K562 (cell line): Measurements from ENCODE around the gene TP53BP2. TPM values are rescaled to one million over a fixed set of nuclear protein-coding genes. Genes with fewer than 3 reads are reported as not detected.

ENCODE experiments used
- ATAC-seq: fragments of 200-7000 bp; cut with Tn5 transposase; 3 replicates; pipeline ENCODE4 v1.9.1; 2020; ENCODE audit warnings: moderate library complexity
- BruUV-seq: library from RNA; stranded (reverse); fragments of 400-500 nt; replicated peaks from 2 replicates; lab custom pipeline; 2021; lab: Mats Ljungman, UMichigan
- CTCF ChIA-PET: fragments of 300-600 bp; formaldehyde crosslinking; extraction: SDS; loops from one replicate; lab custom pipeline; 2021; ENCODE audit warnings: low intra/inter-chr PET ratio; lab: Yijun Ruan, JAX
- POLR2A ChIA-PET: fragments of 300-600, 350-650 bp; sonication (Branson Sonifier 250); formaldehyde crosslinking; extraction: SDS; loops from one replicate; lab custom pipeline; 2021; ENCODE audit warnings: antibody characterized with exemption, inconsistent platforms; lab: Yijun Ruan, JAX
- DNase-seq, 4 experiments: peaks; one replicate each; pipeline versions ENCODE4 v3.0.0 to v3.0.0-alpha.2; 2011 to 2018; ENCODE audit warnings: low spot score in 3 of 4, mixed read lengths in 3 of 4; ENCODE audit errors: extremely low read depth in 1 of 4
- FAIRE-seq: peaks from 2 replicates; lab custom pipeline; 2011; peaks lifted over from hg19 to GRCh38; lab: Jason Lieb, UNC
- H2AFZ ChIP-seq: 2 replicates; pipeline ENCODE4 v1.6.0; 2011; ENCODE audit warnings: low read depth, low read length, control low read depth, inconsistent platforms
- H3K27ac ChIP-seq: fragments of 200-600 bp; 3 replicates; pipeline ENCODE4 v1.8.0; 2011; ENCODE audit warnings: low read depth, mild to moderate bottlenecking, control low read depth, inconsistent platforms, low read length, moderate library complexity, mixed read lengths; ENCODE audit errors: extremely low read depth
- H3K27me3 ChIP-seq, 2 experiments: fragments of 300-600 bp in 1 of 2; 2 replicates in 1 of 2; 3 replicates in 1 of 2; pipeline versions ENCODE4 v1.6.0 to v1.8.0; 2011; ENCODE audit warnings: inconsistent platforms in 2 of 2, low read length in 2 of 2, mild to moderate bottlenecking in 1 of 2, mixed read lengths in 1 of 2, moderate library complexity in 1 of 2; ENCODE audit not compliant: control insufficient read depth in 2 of 2, insufficient read depth in 2 of 2
- H3K36me3 ChIP-seq: fragments of 300-600 bp; 3 replicates; pipeline ENCODE4 v1.8.0; 2011; ENCODE audit warnings: mild to moderate bottlenecking, low read length, inconsistent platforms; ENCODE audit not compliant: control insufficient read depth, insufficient read depth
- H3K4me1 ChIP-seq, 2 experiments: fragments of 200-600 bp in 1 of 2; replicated peaks in 1 of 2; 2 replicates in 1 of 2; 3 replicates in 1 of 2; pipeline versions ENCODE4 v1.5.1 to v1.8.0; 2011; ENCODE audit warnings: inconsistent platforms in 2 of 2, low read length in 2 of 2, mild to moderate bottlenecking in 1 of 2, mixed read lengths in 1 of 2, moderate library complexity in 1 of 2; ENCODE audit not compliant: control insufficient read depth in 2 of 2, insufficient read depth in 2 of 2
- H3K4me2 ChIP-seq: 2 replicates; pipeline ENCODE4 v1.6.1; 2011; ENCODE audit warnings: low read length, control low read depth, inconsistent platforms, mixed read lengths; ENCODE audit not compliant: insufficient read depth
- H3K4me3 ChIP-seq: fragments of 200-600 bp; sonication (generic), shearing (Covaris generic); 2 replicates; pipeline ENCODE4 v1.5.1; 2016; ENCODE audit warnings: control low read depth, inconsistent platforms
- H3K79me2 ChIP-seq: fragments of 200-600 bp; 3 replicates; pipeline ENCODE4 v1.8.0; 2011; ENCODE audit warnings: low read length, inconsistent platforms; ENCODE audit not compliant: control insufficient read depth, insufficient read depth
- H3K9ac ChIP-seq, 2 experiments: 2 replicates each; pipeline versions ENCODE4 v1.6.0 to v1.6.1; 2011; ENCODE audit warnings: low read depth in 2 of 2, low read length in 2 of 2, control low read depth in 1 of 2, inconsistent platforms in 1 of 2, mild to moderate bottlenecking in 1 of 2, mixed read lengths in 1 of 2; ENCODE audit not compliant: insufficient read depth in 1 of 2
- H3K9me1 ChIP-seq: one replicate; pipeline ENCODE4 v1.6.0; 2011; ENCODE audit warnings: inconsistent platforms, mild to moderate bottlenecking, low read length, moderate library complexity; ENCODE audit not compliant: control insufficient read depth, insufficient read depth
- H3K9me3 ChIP-seq: replicated peaks from 2 replicates; pipeline ENCODE4 v1.5.1; 2011; ENCODE audit warnings: low read depth, low read length, inconsistent platforms; ENCODE audit not compliant: control insufficient read depth, insufficient read depth
- H4K20me1 ChIP-seq: replicated peaks from 2 replicates; pipeline ENCODE4 v1.6.1; 2011; ENCODE audit warnings: low read length, inconsistent platforms, mixed read lengths; ENCODE audit not compliant: control insufficient read depth, insufficient read depth
- ARNT ChIP-seq, 2 experiments: fragments of 450-650 bp; IDR thresholded peaks; 2 replicates each; pipeline ENCODE4 v1.6.1; 2016; ENCODE audit warnings: mild to moderate bottlenecking in 1 of 2
- ATF4 ChIP-seq: fragments of 450-650 bp; formaldehyde crosslinking; IDR thresholded peaks from 2 replicates; pipeline ENCODE4 v1.4.0; 2022; ENCODE audit warnings: mild to moderate bottlenecking, moderate library complexity
- BRF1 ChIP-seq: IDR thresholded peaks from 3 replicates; pipeline ENCODE4 v1.6.1; 2011; ENCODE audit warnings: borderline replicate concordance, mild to moderate bottlenecking; ENCODE audit not compliant: insufficient read length; ENCODE audit errors: extremely low read depth
- FOXK2 ChIP-seq, 2 experiments: fragments of 450-650 bp; IDR thresholded peaks in 1 of 2; conservative IDR thresholded peaks in 1 of 2; 2 replicates each; pipeline ENCODE4 v1.6.1; 2016; ENCODE audit warnings: low read depth in 2 of 2, mild to moderate bottlenecking in 1 of 2
- GABPA ChIP-seq: fragments of 200-800 bp; sonication (Bioruptor generic); conservative IDR thresholded peaks from 2 replicates; pipeline ENCODE4 v1.6.1; 2016; ENCODE audit warnings: low read depth, missing genetic modification characterization, missing compliant biosample characterization
- MCM5 ChIP-seq: fragments of 450-650 bp; IDR thresholded peaks from 2 replicates; pipeline ENCODE4 v1.6.1; 2016; ENCODE audit warnings: low read depth
- NFE2L1 ChIP-seq: fragments of 450-650 bp; IDR thresholded peaks from 2 replicates; pipeline ENCODE4 v1.6.1; 2016; ENCODE audit warnings: missing genetic modification characterization, low read depth, mild to moderate bottlenecking, missing compliant biosample characterization, moderate library complexity, borderline replicate concordance
- RFX7 ChIP-seq: fragments of 250-450 bp; sonication (Bioruptor Pico); IDR thresholded peaks from 2 replicates; pipeline ENCODE4 v1.5.1; 2021; ENCODE audit warnings: mild to moderate bottlenecking
- SAFB2 ChIP-seq: fragments of 200-400 bp; formaldehyde crosslinking; IDR thresholded peaks from 2 replicates; pipeline ENCODE4 v1.6.1; 2018; ENCODE audit warnings: borderline replicate concordance, low read length, low read depth, moderate library complexity; ENCODE audit not compliant: severe bottlenecking
- SIN3A ChIP-seq, 2 experiments: fragments of 150-350 bp in 1 of 2; IDR thresholded peaks; 2 replicates each; pipeline ENCODE4 v1.6.1; 2011 to 2016; ENCODE audit warnings: borderline replicate concordance in 2 of 2, low read depth in 2 of 2, low read length in 2 of 2, mild to moderate bottlenecking in 2 of 2, moderate library complexity in 2 of 2; ENCODE audit not compliant: control insufficient read depth in 1 of 2
- ZBTB17 ChIP-seq: fragments of 450-650 bp; formaldehyde crosslinking; IDR thresholded peaks from 2 replicates; pipeline ENCODE4 v1.4.0; 2020; ENCODE audit warnings: mild to moderate bottlenecking
- ZBTB49 ChIP-seq: sonication (generic); formaldehyde crosslinking; IDR thresholded peaks from 2 replicates; pipeline ENCODE4 v1.8.0; 2022; ENCODE audit warnings: missing genetic modification reagents, mild to moderate bottlenecking, borderline replicate concordance
- ZKSCAN3 ChIP-seq: fragments of 250-450 bp; sonication (Bioruptor Pico); IDR thresholded peaks from 2 replicates; pipeline ENCODE4 v1.4.0; 2020
- ZKSCAN8 ChIP-seq: fragments of 200-800 bp; sonication (Bioruptor generic); IDR thresholded peaks from 2 replicates; pipeline ENCODE4 v1.6.1; 2016; ENCODE audit warnings: missing genetic modification characterization, missing compliant biosample characterization
- ZNF124 ChIP-seq: sonication (generic); formaldehyde crosslinking; IDR thresholded peaks from 2 replicates; pipeline ENCODE4 v1.8.1; 2022; ENCODE audit warnings: missing genetic modification reagents
- ZNF511 ChIP-seq: sonication (generic); formaldehyde crosslinking; IDR thresholded peaks from 2 replicates; pipeline ENCODE4 v1.8.0; 2022; ENCODE audit warnings: mild to moderate bottlenecking, missing genetic modification reagents
- WGBS: fragments of 100-300 bp; shearing (Covaris generic); methylation state at CpG from one replicate; pipeline ENCODE4 v1.1.6; 2016; ENCODE audit warnings: low coverage, mixed read lengths; ENCODE audit not compliant: insufficient coverage; ENCODE audit errors: missing lambda C conversion rate; 5-methylcytosine and 5-hydroxymethylcytosine counted together
- in situ Hi-C: fragments of 300-500 bp; cut with MboI; formaldehyde crosslinking; loops from 4 replicates; pipeline ENCODE4 v1.15.0; 2018; ENCODE audit warnings: inconsistent platforms, mixed read lengths
- intact Hi-C: fragments of 100-400 bp; cut with micrococcal nuclease; formaldehyde crosslinking; loops from 2 replicates; pipeline ENCODE4 v1.14.2; 2022
- polyA plus RNA-seq, 8 experiments: library from polyadenylated mRNA; depleted of rRNA in 4 of 8; stranded (reverse) in 5 of 8; unstranded in 3 of 8; fragments of >200 nt; fragmentation: Nextera tagmentation in 2 of 8; fragmentation: Illumina TruSeq in 1 of 8; extraction: Ambion mirVana in 2 of 8; extraction: Trizol in 1 of 8; gene quantifications; 2 replicates each; pipeline versions ENCODE4 v1.2.1 to v1.2.3, GENCODE V29; 2011 to 2014; ENCODE audit warnings: inconsistent platforms in 1 of 8, missing spikeins in 1 of 8
- total RNA-seq, 7 experiments: library from RNA; depleted of rRNA in 6 of 7; stranded (reverse); fragments of >200 nt in 6 of 7; fragmentation: Illumina TruSeq in 2 of 7; extraction: Trizol in 2 of 7; gene quantifications; 2 replicates each; pipeline versions ENCODE4 v1.2.1 to v1.2.3, GENCODE V29; 2011 to 2021; ENCODE audit warnings: low replicate concordance in 1 of 7
- TF ChIP-seq, protein P1 (sequence below): fragments of 250-450 bp; sonication (Bioruptor Pico); IDR thresholded peaks from 2 replicates; pipeline ENCODE4 v1.8.0; 2021; ENCODE audit warnings: moderate library complexity, mild to moderate bottlenecking, inconsistent platforms

TP53BP2 gene
- total and polyA plus RNA-seq, 9 of the 15 experiments (the other 6 are each of a cell fraction or from before 2014, with no cell fraction given) = 17.0 to 69.6 (median 40.1) TPM

DNA sequence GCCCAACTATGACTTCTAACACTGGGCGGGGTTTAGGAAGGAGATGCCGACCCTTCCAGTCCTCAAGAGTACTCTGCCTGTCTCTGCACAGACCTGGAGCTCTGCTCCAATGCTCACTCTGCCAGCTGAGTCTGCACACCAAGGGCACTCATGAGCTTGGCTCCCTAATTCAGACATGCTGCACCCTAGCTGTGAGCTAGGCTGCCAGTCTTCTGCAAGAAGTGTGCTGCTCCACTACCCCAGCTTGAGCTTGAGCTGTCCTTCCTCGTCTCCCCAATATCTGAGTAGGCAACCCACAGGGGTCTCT, 13.2 kb downstream of the TP53BP2 start:
- H3K36me3 ChIP-seq = peaks cover 21% of the 10 kb centered on the region; the same call in 2 of the 3 replicates
- H3K27ac ChIP-seq = peak overlapping the region; percentile 15; the same call in 2 of the 3 replicates
- H2AFZ ChIP-seq = no peak overlapping the region
- BruUV-seq = no TSS peak
- H3K79me2 ChIP-seq = peaks cover 97% of the 10 kb centered on the region
- in situ Hi-C loops = no loop called here
- H3K9me1 ChIP-seq = no peaks in the 10 kb centered on the region
- 34% methylated on average over 3 of the region's 3 CpGs for WGBS
- ChIA-PET POLR2A (interaction anchor here (0.6 to 2.5 kb wide), 5 partner anchors 9 to 17 kb away, joined by 3 to 19 read pairs (median 4); partner anchors contain the start of gene TP53BP2), CTCF (no interaction called here)
- intact Hi-C loops = no loop called here
- DNase-seq = no peak
- TF ChIP-seq SAFB2 (no peak), ATF4 (no peak), ZKSCAN3 (CRISPR knock-in tag) (no peak), FOXK2 (conservative IDR thresholded peaks at IDR 0.05 in 1 of 2, IDR thresholded peaks at IDR 0.05 in 1 of 2; ENCODE audit: low read depth in 2 of 2) (no peak), ZBTB17 (CRISPR knock-in tag) (no peak), ZNF511 (CRISPR knock-in tag) (no peak), NFE2L1 (tag) (no peak), ARNT (IDR thresholded peaks at IDR 0.05) (no peak), ZNF124 (no peak), SIN3A (IDR thresholded peaks at IDR 0.05; ENCODE audit: borderline replicate concordance in 2 of 2, control insufficient read depth in 1 of 2, low read depth in 2 of 2, low read length in 2 of 2) (no peak), BRF1 (no peak), ZKSCAN8 (CRISPR knock-in tag) (no peak), RFX7 (CRISPR knock-in tag) (no peak), GABPA (tag) (no peak), ZBTB49 (CRISPR knock-in tag) (no peak), MCM5 (no peak)
- TF ChIP-seq, protein P1, sequence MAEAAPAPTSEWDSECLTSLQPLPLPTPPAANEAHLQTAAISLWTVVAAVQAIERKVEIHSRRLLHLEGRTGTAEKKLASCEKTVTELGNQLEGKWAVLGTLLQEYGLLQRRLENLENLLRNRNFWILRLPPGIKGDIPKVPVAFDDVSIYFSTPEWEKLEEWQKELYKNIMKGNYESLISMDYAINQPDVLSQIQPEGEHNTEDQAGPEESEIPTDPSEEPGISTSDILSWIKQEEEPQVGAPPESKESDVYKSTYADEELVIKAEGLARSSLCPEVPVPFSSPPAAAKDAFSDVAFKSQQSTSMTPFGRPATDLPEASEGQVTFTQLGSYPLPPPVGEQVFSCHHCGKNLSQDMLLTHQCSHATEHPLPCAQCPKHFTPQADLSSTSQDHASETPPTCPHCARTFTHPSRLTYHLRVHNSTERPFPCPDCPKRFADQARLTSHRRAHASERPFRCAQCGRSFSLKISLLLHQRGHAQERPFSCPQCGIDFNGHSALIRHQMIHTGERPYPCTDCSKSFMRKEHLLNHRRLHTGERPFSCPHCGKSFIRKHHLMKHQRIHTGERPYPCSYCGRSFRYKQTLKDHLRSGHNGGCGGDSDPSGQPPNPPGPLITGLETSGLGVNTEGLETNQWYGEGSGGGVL (CRISPR knock-in tag) = no peak
- peaks cover 10 to 54% of the 10 kb centered on the region in 2 experiments for H3K4me1 ChIP-seq
- H3K27me3 ChIP-seq = no peaks in the 10 kb centered on the region
- peak overlapping the region in 1 of 2 experiments; percentile 46; a peak in 1 of 4 replicates for H3K9ac ChIP-seq
- no peak for FAIRE-seq
- peak overlapping the region; percentile 54 for H3K4me2 ChIP-seq
- H3K9me3 ChIP-seq = no peaks in the 10 kb centered on the region
- no peak overlapping the region for H3K4me3 ChIP-seq
- peak; percentile 68 for ATAC-seq
- peaks cover 48% of the 10 kb centered on the region for H4K20me1 ChIP-seq
